ENCODE measurements around the gene BSCL2.
A peak's percentile ranks its signal among the peaks of the same experiment; 100 is the strongest.

BSCL2 gene

GRCh38 chr11:62680825-62681240, 26.4 kb downstream of the BSCL2 start:
- DNase-seq: peak; percentile 77
- H4K20me1 ChIP-seq (ENCODE audit: insufficient read depth, low read length): no peaks in the 10 kb centered on the region
- H2AFZ ChIP-seq (ENCODE audit: low read length): peak overlapping the region; percentile 52
- TF ChIP-seq CTCF (IDR thresholded peaks at IDR 0.05; ENCODE audit: low read length): peak; percentile 71
- TF ChIP-seq EZH2 (optimal IDR thresholded peaks at IDR 0.05; ENCODE audit: low read depth, low read length): no peak
- no peaks in the 10 kb centered on the region for H3K9me3 ChIP-seq (replicated peaks; ENCODE audit: insufficient read depth, low read length)
- peaks cover 28% of the 10 kb centered on the region for H3K79me2 ChIP-seq (ENCODE audit: low read length)
- H3K36me3 ChIP-seq (replicated peaks; ENCODE audit: insufficient read depth, low read length): no peaks in the 10 kb centered on the region; the same call in 1 of the 2 replicates
- H3K4me1 ChIP-seq (ENCODE audit: low read length): peaks cover 10% of the 10 kb centered on the region; the same call in 1 of the 2 replicates
- H3K9me2 ChIP-seq (replicated peaks; ENCODE audit: insufficient read depth, low read length): no peaks in the 10 kb centered on the region
- no peaks in the 10 kb centered on the region for H3K27me3 ChIP-seq (replicated peaks; ENCODE audit: insufficient read depth, low read length)
- H3K4me2 ChIP-seq (ENCODE audit: low read depth, low read length): peak overlapping the region; percentile 17; the same call in 1 of the 2 replicates
- H3F3A ChIP-seq (ENCODE audit: insufficient read depth, low read length): peaks cover 10% of the 10 kb centered on the region; the same call in 1 of the 2 replicates
- no peak overlapping the region for H3K9ac ChIP-seq (ENCODE audit: low read length)
- H3K27ac ChIP-seq (ENCODE audit: low read length): no peak overlapping the region
- no peak overlapping the region for H3K4me3 ChIP-seq (ENCODE audit: low read length)

GRCh38 chr11:62678770-62679696, 28.2 kb downstream of the BSCL2 start, which contains the start of gene UBXN1:
TSS of gene UBXN1 (minus strand) at chr11:62679073. CDS start at chr11:62678923, 150 bp downstream.
- Histone ChIP-seq H3K4me2 (ENCODE audit: low read depth, low read length) (peak within 1 kb of the TSS; percentile 93), H3K9ac (ENCODE audit: low read length) (peak within 1 kb of the TSS; percentile 90), H3F3A (ENCODE audit: insufficient read depth, low read length) (peaks cover 10% of the 10 kb centered on the region; the same call in 1 of the 2 replicates), H3K4me3 (ENCODE audit: low read length) (peak within 1 kb of the TSS; percentile 98), H3K9me2 (replicated peaks; ENCODE audit: insufficient read depth, low read length) (no peaks in the 10 kb centered on the region), H2AFZ (ENCODE audit: low read length) (peak within 1 kb of the TSS; percentile 97), H3K4me1 (ENCODE audit: low read length) (peaks cover 10% of the 10 kb centered on the region; the same call in 1 of the 2 replicates), H3K79me2 (ENCODE audit: low read length) (peaks cover 38% of the 10 kb centered on the region), H3K9me3 (replicated peaks; ENCODE audit: insufficient read depth, low read length) (no peaks in the 10 kb centered on the region), H3K27me3 (replicated peaks; ENCODE audit: insufficient read depth, low read length) (no peaks in the 10 kb centered on the region), H3K27ac (ENCODE audit: low read length) (peak within 1 kb of the TSS; percentile 47; the same call in 1 of the 2 replicates), H3K36me3 (replicated peaks; ENCODE audit: insufficient read depth, low read length) (no peaks in the 10 kb centered on the region; the same call in none of the 2 replicates), H4K20me1 (ENCODE audit: insufficient read depth, low read length) (no peaks in the 10 kb centered on the region)
- DNase-seq: peak; percentile 87
- TF ChIP-seq CTCF (IDR thresholded peaks at IDR 0.05; ENCODE audit: low read length): no peak
- TF ChIP-seq EZH2 (optimal IDR thresholded peaks at IDR 0.05; ENCODE audit: low read depth, low read length): no peak
- no peak for TF ChIP-seq EZH2phosphoT487 (IDR thresholded peaks at IDR 0.05; ENCODE audit: low read length)

GRCh38 chr11:62678433-62678769, 28.8 kb downstream of the BSCL2 start:
- H3K36me3 ChIP-seq (replicated peaks; ENCODE audit: insufficient read depth, low read length): no peaks in the 10 kb centered on the region; the same call in none of the 2 replicates
- H2AFZ ChIP-seq (ENCODE audit: low read length): peak overlapping the region; percentile 97
- H3K4me1 ChIP-seq (ENCODE audit: low read length): peaks cover 10% of the 10 kb centered on the region; the same call in 1 of the 2 replicates
- no peak for DNase-seq
- peaks cover 44% of the 10 kb centered on the region for H3K79me2 ChIP-seq (ENCODE audit: low read length)
- H3K27ac ChIP-seq (ENCODE audit: low read length): peak overlapping the region; percentile 47; the same call in 1 of the 2 replicates
- peak overlapping the region; percentile 90 for H3K9ac ChIP-seq (ENCODE audit: low read length)
- TF ChIP-seq EZH2 (optimal IDR thresholded peaks at IDR 0.05; ENCODE audit: low read depth, low read length) (no peak), EZH2phosphoT487 (IDR thresholded peaks at IDR 0.05; ENCODE audit: low read length) (no peak), CTCF (IDR thresholded peaks at IDR 0.05; ENCODE audit: low read length) (no peak)
- H3K9me3 ChIP-seq (replicated peaks; ENCODE audit: insufficient read depth, low read length): no peaks in the 10 kb centered on the region
- peak overlapping the region; percentile 93 for H3K4me2 ChIP-seq (ENCODE audit: low read depth, low read length)
- H3K9me2 ChIP-seq (replicated peaks; ENCODE audit: insufficient read depth, low read length): no peaks in the 10 kb centered on the region
- peak overlapping the region; percentile 98 for H3K4me3 ChIP-seq (ENCODE audit: low read length)
- no peaks in the 10 kb centered on the region for H3K27me3 ChIP-seq (replicated peaks; ENCODE audit: insufficient read depth, low read length)
- no peaks in the 10 kb centered on the region for H4K20me1 ChIP-seq (ENCODE audit: insufficient read depth, low read length)
- peaks cover 10% of the 10 kb centered on the region; the same call in 1 of the 2 replicates for H3F3A ChIP-seq (ENCODE audit: insufficient read depth, low read length)

Data from MM.1S (cell line).